Endothelial cell of umbilical vein (primary cell): Measurements from ENCODE around the gene INPP5F. TPM values are rescaled to one million over a fixed set of nuclear protein-coding genes. Genes with fewer than 3 reads are reported as not detected.

Source experiments
- BruUV-seq: library from RNA; stranded (reverse); fragments of 400-500 nt; replicated peaks from 2 replicates; lab custom pipeline; 2021; lab: Mats Ljungman, UMichigan
- CTCF ChIA-PET: fragments of 300-600, 350-600 bp; sonication (Branson Sonifier 250); formaldehyde crosslinking; loops from one replicate; lab custom pipeline; 2021; ENCODE audit warnings: antibody characterized with exemption, inconsistent platforms; lab: Charles Lee
- POLR2A ChIA-PET: fragments of 300-600, 350-600 bp; sonication (Branson Sonifier 250); formaldehyde crosslinking; loops from one replicate; lab custom pipeline; 2021; ENCODE audit warnings: antibody characterized with exemption, inconsistent platforms; lab: Charles Lee
- DNase-seq: peaks from one replicate; pipeline ENCODE4 v3.0.0-alpha.2; 2011; ENCODE audit warnings: low read depth, low spot score
- FAIRE-seq: peaks from 2 replicates; lab custom pipeline; 2011; peaks lifted over from hg19 to GRCh38; lab: Jason Lieb, UNC
- H2AFZ ChIP-seq: 2 replicates; pipeline ENCODE4 v1.6.0; 2012; ENCODE audit warnings: low read depth, low read length, control low read depth, inconsistent platforms
- H3K27ac ChIP-seq: 2 replicates; pipeline ENCODE4 v1.5.1; 2011; ENCODE audit warnings: low read depth, mild to moderate bottlenecking, control low read depth, low read length, moderate library complexity; ENCODE audit not compliant: insufficient read depth
- H3K27me3 ChIP-seq, 2 experiments: 2 replicates each; pipeline versions ENCODE4 v1.6.0 to v1.6.1; 2011; ENCODE audit warnings: low read length in 2 of 2, mixed read lengths in 1 of 2; ENCODE audit not compliant: control insufficient read depth in 2 of 2, insufficient read depth in 2 of 2
- H3K36me3 ChIP-seq, 2 experiments: 2 replicates in 1 of 2; 3 replicates in 1 of 2; pipeline ENCODE4 v1.5.1; 2011; ENCODE audit warnings: low read length in 2 of 2, mild to moderate bottlenecking in 1 of 2, moderate library complexity in 1 of 2; ENCODE audit not compliant: control insufficient read depth in 2 of 2, insufficient read depth in 2 of 2; ENCODE audit errors: extremely low read depth in 1 of 2
- H3K4me1 ChIP-seq: 3 replicates; pipeline ENCODE4 v1.5.1; 2011; ENCODE audit warnings: mild to moderate bottlenecking, low read length; ENCODE audit not compliant: control insufficient read depth, insufficient read depth; ENCODE audit errors: extremely low read depth
- H3K4me2 ChIP-seq: 2 replicates; pipeline ENCODE4 v1.6.1; 2011; ENCODE audit warnings: low read length, control low read depth, mixed read lengths; ENCODE audit not compliant: insufficient read depth
- H3K4me3 ChIP-seq, 3 experiments: fragments of 200-600 bp in 1 of 3; sonication (generic), shearing (Covaris generic) in 1 of 3; replicated peaks in 1 of 3; 2 replicates each; pipeline ENCODE4 v1.5.1; 2011 to 2016; ENCODE audit warnings: control low read depth in 3 of 3, low read length in 3 of 3, mild to moderate bottlenecking in 2 of 3, inconsistent platforms in 1 of 3, low read depth in 1 of 3, moderate library complexity in 1 of 3; ENCODE audit not compliant: insufficient read depth in 1 of 3
- H3K79me2 ChIP-seq: 2 replicates; pipeline ENCODE4 v1.6.0; 2012; ENCODE audit warnings: low read length, inconsistent platforms; ENCODE audit not compliant: control insufficient read depth, insufficient read depth
- H3K9ac ChIP-seq: replicated peaks from 2 replicates; pipeline ENCODE3; 2011; ENCODE audit warnings: low read length, control low read depth; ENCODE audit not compliant: insufficient read depth; ENCODE audit errors: extremely low read depth
- H3K9me1 ChIP-seq: replicated peaks from 3 replicates; pipeline ENCODE4 v1.6.0; 2011; ENCODE audit warnings: mild to moderate bottlenecking, low read length; ENCODE audit not compliant: control insufficient read depth, insufficient read depth; ENCODE audit errors: extremely low read depth
- H3K9me3 ChIP-seq: replicated peaks from 2 replicates; pipeline ENCODE4 v1.5.1; 2012; ENCODE audit warnings: low read length, inconsistent platforms; ENCODE audit not compliant: control insufficient read depth, insufficient read depth
- H4K20me1 ChIP-seq: replicated peaks from 2 replicates; pipeline ENCODE3; 2011; ENCODE audit warnings: mild to moderate bottlenecking, low read length; ENCODE audit not compliant: control insufficient read depth, insufficient read depth; ENCODE audit errors: extremely low read depth
- CTCF ChIP-seq, 2 donors: IDR thresholded peaks; 1 replicate in 1 of 2; 2 replicates in 1 of 2; pipeline ENCODE4 v1.5.1; 2011; ENCODE audit warnings: low read length in 2 of 2, mild to moderate bottlenecking in 2 of 2, moderate library complexity in 2 of 2, control low read depth in 1 of 2, inconsistent platforms in 1 of 2, low read depth in 1 of 2; ENCODE audit not compliant: insufficient read depth in 1 of 2; ENCODE audit errors: extremely low read depth in 1 of 2
- EZH2 ChIP-seq: IDR thresholded peaks from 2 replicates; pipeline ENCODE4 v1.6.1; 2012; ENCODE audit warnings: borderline replicate concordance, low read depth, mild to moderate bottlenecking, moderate library complexity, low read length, inconsistent platforms; ENCODE audit not compliant: severe bottlenecking
- FOS ChIP-seq: IDR thresholded peaks from 2 replicates; pipeline ENCODE4 v1.6.1; 2011; ENCODE audit warnings: mild to moderate bottlenecking, low read length, moderate library complexity, borderline replicate concordance; ENCODE audit not compliant: insufficient read depth
- GATA2 ChIP-seq: IDR thresholded peaks from 2 replicates; pipeline ENCODE4 v1.7.0; 2011; ENCODE audit warnings: low read depth, mild to moderate bottlenecking, moderate library complexity, mixed read lengths, low read length; ENCODE audit not compliant: insufficient read length, insufficient read depth
- JUN ChIP-seq: IDR thresholded peaks from 2 replicates; pipeline ENCODE4 v1.6.1; 2011; ENCODE audit warnings: borderline replicate concordance, low read depth; ENCODE audit not compliant: insufficient read length, insufficient read depth
- MAX ChIP-seq: IDR thresholded peaks from 2 replicates; pipeline ENCODE4 v1.6.1; 2011; ENCODE audit not compliant: insufficient read depth, insufficient read length
- MYC ChIP-seq: IDR thresholded peaks from one replicate; pipeline ENCODE4 v1.6.1; 2011; ENCODE audit warnings: mild to moderate bottlenecking, low read depth, low read length
- POLR2A ChIP-seq: IDR thresholded peaks from 2 replicates; pipeline ENCODE4 v1.6.1; 2012; ENCODE audit warnings: low read depth, mild to moderate bottlenecking, control low read depth, low read length
- POLR2AphosphoS5 ChIP-seq: IDR thresholded peaks from 2 replicates; pipeline ENCODE4 v1.6.1; 2012; ENCODE audit warnings: low read depth, mild to moderate bottlenecking, control low read depth, low read length, moderate library complexity; ENCODE audit not compliant: insufficient read depth
- dilution Hi-C: fragments of 300-500 bp; cut with MboI; formaldehyde crosslinking; loops from one replicate; pipeline ENCODE4 v1.15.0; 2019; ENCODE audit warnings: low sequenced_read_pairs; ENCODE audit not compliant: extremely low pct_ligation_motif_present
- intact Hi-C: fragments of 100-400 bp; cut with micrococcal nuclease; formaldehyde crosslinking; loops from one replicate; pipeline ENCODE4 v1.10.0; 2022
- polyA plus RNA-seq, 4 experiments: library from polyadenylated mRNA; depleted of rRNA in 3 of 4; stranded (reverse) in 3 of 4; unstranded in 1 of 4; fragments of >200 nt; gene quantifications; 2 replicates each; pipeline versions ENCODE4 v1.2.1 to v1.2.3, GENCODE V29; 2011 to 2012; ENCODE audit warnings: missing spikeins in 1 of 4
- total RNA-seq: library from RNA; stranded (reverse); gene quantifications from 2 replicates; pipeline ENCODE4 v1.2.3, GENCODE V29; 2021

INPP5F gene
- total and polyA plus RNA-seq, 2 donors (not counting 3 experiments of a cell fraction or from before 2014, with no cell fraction given), result 6.1 to 20.3 TPM

- Histone ChIP-seq H3K36me3 (peaks cover 0 to 6% of the 10 kb centered on the region in 2 experiments), H3K4me1 (peaks cover 5% of the 10 kb centered on the region), H2AFZ (no peak overlapping the region), H3K9me1 (no peaks in the 10 kb centered on the region), H3K9ac (no peak overlapping the region), H3K27me3 (no peaks in the 10 kb centered on the region), H3K4me3 (no peak overlapping the region), H3K4me2 (no peak overlapping the region), H3K79me2 (peaks cover 93% of the 10 kb centered on the region), H4K20me1 (no peaks in the 10 kb centered on the region), H3K9me3 (no peaks in the 10 kb centered on the region), H3K27ac (no peak overlapping the region)
- DNase-seq (no peak), FAIRE-seq (no peak)
- POLR2A ChIA-PET, result interaction anchor here (1.1 kb wide), 1 partner anchor 10 kb away, joined by 3 read pairs; the partner anchor contains the start of gene MCMBP
- dilution Hi-C loops, result no loop called here
- TF ChIP-seq GATA2 (no peak), POLR2AphosphoS5 (no peak), JUN (no peak), POLR2A (no peak), MYC (no peak), MAX (no peak), EZH2 (no peak), CTCF (IDR thresholded peaks at IDR 0.05; ENCODE audit: extremely low read depth in 1 of 2, insufficient read depth in 1 of 2, low read depth in 1 of 2, low read length in 2 of 2) (no peak), FOS (no peak)
- no TSS peak for BruUV-seq
- intact Hi-C loops, result no loop called here
- CTCF ChIA-PET, result interaction anchor here (1.0 to 8.1 kb wide), 4 partner anchors 9 to 254 kb away, joined by 3 to 85 read pairs (median 12); no protein-coding TSS in a partner anchor
Observed at GRCh38 chr10:119862524-119862923, 136.7 kb downstream of the INPP5F start.
